SK-N-SH (cell line): ENCODE data around the gene CCDC148. TPM values are rescaled to one million over a fixed set of nuclear protein-coding genes. Genes with fewer than 3 reads are reported as not detected.

Experiments used
- CTCF ChIA-PET: fragments of 300-600, 350-600 bp; formaldehyde crosslinking; extraction: SDS; loops from one replicate; lab custom pipeline; 2021; lab: Yijun Ruan, JAX
- POLR2A ChIA-PET: fragments of 350-600 bp; sonication (Branson Sonifier 250); formaldehyde crosslinking; extraction: SDS; loops from one replicate; lab custom pipeline; 2020; ENCODE audit warnings: antibody characterized with exemption, inconsistent platforms; lab: Yijun Ruan, JAX
- DNase-seq: peaks from one replicate; pipeline ENCODE4 v3.0.0; 2012
- H2AFZ ChIP-seq: fragments of 200-600 bp; sonication (generic); 2 replicates; pipeline ENCODE4 v1.8.1; 2016; ENCODE audit warnings: antibody characterized with exemption, mild to moderate bottlenecking, low read depth
- H3F3A ChIP-seq: fragments of 200-600 bp; sonication (generic); replicated peaks from 2 replicates; pipeline ENCODE3; 2016; ENCODE audit warnings: antibody characterized with exemption, mild to moderate bottlenecking; ENCODE audit not compliant: insufficient read depth
- H3K27ac ChIP-seq, 2 experiments: fragments of 200-500 bp in 1 of 2; fragments of 200-600 bp in 1 of 2; sonication (Bioruptor generic) in 1 of 2; sonication (generic), shearing (Covaris generic) in 1 of 2; 2 replicates each; pipeline versions ENCODE4 v1.5.1 to v1.6.1; 2014 to 2016; ENCODE audit warnings: low read depth in 2 of 2, inconsistent platforms in 1 of 2, low read length in 1 of 2, mild to moderate bottlenecking in 1 of 2, mixed read lengths in 1 of 2
- H3K27me3 ChIP-seq: fragments of 200-600 bp; sonication (generic), shearing (Covaris generic); 2 replicates; pipeline ENCODE4 v1.6.1; 2016; ENCODE audit warnings: mixed run types; ENCODE audit not compliant: insufficient read depth
- H3K36me3 ChIP-seq, 2 experiments: fragments of 200-500 bp in 1 of 2; fragments of 200-600 bp in 1 of 2; sonication (Bioruptor generic) in 1 of 2; sonication (generic) in 1 of 2; replicated peaks in 1 of 2; 2 replicates each; pipeline versions ENCODE3 to v1.5.1; 2014 to 2016; ENCODE audit warnings: low read length in 1 of 2, mild to moderate bottlenecking in 1 of 2; ENCODE audit not compliant: insufficient read depth in 2 of 2, control insufficient read depth in 1 of 2
- H3K4me1 ChIP-seq, 2 experiments: fragments of 200-500 bp in 1 of 2; fragments of 200-600 bp in 1 of 2; sonication (Bioruptor generic) in 1 of 2; sonication (generic), shearing (Covaris generic) in 1 of 2; 2 replicates each; pipeline versions ENCODE4 v1.5.1 to v1.6.1; 2014 to 2016; ENCODE audit warnings: low read depth in 1 of 2, low read length in 1 of 2, mixed run types in 1 of 2; ENCODE audit not compliant: insufficient read depth in 2 of 2, control insufficient read depth in 1 of 2
- H3K4me2 ChIP-seq: fragments of 200-600 bp; sonication (generic), shearing (Covaris generic); 2 replicates; pipeline ENCODE4 v1.6.1; 2017; ENCODE audit warnings: mixed run types
- H3K4me3 ChIP-seq, 2 experiments: fragments of 200-500 bp in 1 of 2; fragments of 200-600 bp in 1 of 2; sonication (Bioruptor generic) in 1 of 2; sonication (generic), shearing (Covaris generic) in 1 of 2; 2 replicates each; pipeline versions ENCODE4 v1.5.1 to v1.8.1; 2014 to 2016; ENCODE audit warnings: low read depth in 2 of 2, inconsistent platforms in 1 of 2, low read length in 1 of 2, mild to moderate bottlenecking in 1 of 2, mixed read lengths in 1 of 2, moderate library complexity in 1 of 2
- H3K79me2 ChIP-seq: fragments of 200-600 bp; sonication (generic); 2 replicates; pipeline ENCODE4 v1.8.1; 2017; ENCODE audit warnings: mild to moderate bottlenecking; ENCODE audit not compliant: insufficient read depth
- H3K9ac ChIP-seq: fragments of 200-600 bp; sonication (generic); 2 replicates; pipeline ENCODE4 v1.6.1; 2017; ENCODE audit warnings: mixed run types
- H3K9me2 ChIP-seq: fragments of 200-600 bp; sonication (generic); 2 replicates; pipeline ENCODE4 v1.6.1; 2017; ENCODE audit warnings: mixed run types
- H3K9me3 ChIP-seq: fragments of 200-600 bp; sonication (generic); 2 replicates; pipeline ENCODE4 v1.6.1; 2017; ENCODE audit warnings: mixed run types, mild to moderate bottlenecking, moderate library complexity
- H4K20me1 ChIP-seq: fragments of 200-600 bp; sonication (generic); 2 replicates; pipeline ENCODE4 v1.6.1; 2017; ENCODE audit warnings: mild to moderate bottlenecking, mixed run types; ENCODE audit not compliant: insufficient read depth
- CHD2 ChIP-seq: fragments of 150-350 bp; IDR thresholded peaks from 2 replicates; pipeline ENCODE4 v1.6.1; 2018; ENCODE audit warnings: low read length; ENCODE audit not compliant: partially characterized antibody
- CTCF ChIP-seq: fragments of 200-600 bp; sonication (generic); IDR thresholded peaks from 2 replicates; pipeline ENCODE4 v1.6.1; 2017; ENCODE audit warnings: antibody characterized with exemption, mild to moderate bottlenecking, moderate library complexity
- FOXJ3 ChIP-seq: sonication (generic); formaldehyde crosslinking; IDR thresholded peaks from 2 replicates; pipeline ENCODE4 v1.5.1; 2020; ENCODE audit warnings: mild to moderate bottlenecking, missing genetic modification reagents
- GABPA ChIP-seq: IDR thresholded peaks from 2 replicates; pipeline ENCODE4 v1.4.0; 2012; ENCODE audit warnings: low read depth, mild to moderate bottlenecking
- GATA2 ChIP-seq: sonication (generic); formaldehyde crosslinking; IDR thresholded peaks from 2 replicates; pipeline ENCODE4 v1.5.0; 2020; ENCODE audit warnings: mild to moderate bottlenecking, missing genetic modification reagents
- JUND ChIP-seq: IDR thresholded peaks from 2 replicates; pipeline ENCODE4 v1.4.0; 2012
- MXI1 ChIP-seq: IDR thresholded peaks from 2 replicates; pipeline ENCODE4 v1.6.1; 2012; ENCODE audit warnings: mild to moderate bottlenecking, low read depth, low read length, improper control_type of control experiment
- NFIC ChIP-seq: IDR thresholded peaks from 2 replicates; pipeline ENCODE4 v1.4.0; 2012; ENCODE audit warnings: borderline replicate concordance
- POLR2AphosphoS5 ChIP-seq: IDR thresholded peaks from 2 replicates; pipeline ENCODE4 v1.6.1; 2012; ENCODE audit warnings: low read depth, low read length
- RFX5 ChIP-seq: IDR thresholded peaks from 2 replicates; pipeline ENCODE4 v1.6.1; 2012; ENCODE audit warnings: mild to moderate bottlenecking, improper control_type of control experiment, low read length
- SIN3A ChIP-seq: IDR thresholded peaks from 2 replicates; pipeline ENCODE4 v1.6.1; 2012; ENCODE audit warnings: low read depth, mild to moderate bottlenecking, low read length, moderate library complexity, borderline replicate concordance
- USF1 ChIP-seq: IDR thresholded peaks from 2 replicates; pipeline ENCODE4 v1.4.0; 2012; ENCODE audit warnings: low read depth, borderline replicate concordance
- WGBS: methylation state at CpG from one replicate; pipeline ENCODE4 v1.1.6; 2017; ENCODE audit warnings: low lambda C conversion rate; 5-methylcytosine and 5-hydroxymethylcytosine counted together
- polyA plus RNA-seq, 3 experiments: library from polyadenylated mRNA; depleted of rRNA; stranded (reverse); fragments of >200 nt; gene quantifications; 2 replicates each; pipeline ENCODE4 v1.2.3, GENCODE V29; 2012
- TF ChIP-seq, protein P1 (sequence below): IDR thresholded peaks from 2 replicates; pipeline ENCODE4 v1.6.1; 2012; ENCODE audit warnings: mild to moderate bottlenecking, low read depth, low read length, moderate library complexity

CCDC148 gene
- polyA plus RNA-seq, 1 of the 3 experiments (the other 2 are of a cell fraction) = 0.18 TPM

DNA sequence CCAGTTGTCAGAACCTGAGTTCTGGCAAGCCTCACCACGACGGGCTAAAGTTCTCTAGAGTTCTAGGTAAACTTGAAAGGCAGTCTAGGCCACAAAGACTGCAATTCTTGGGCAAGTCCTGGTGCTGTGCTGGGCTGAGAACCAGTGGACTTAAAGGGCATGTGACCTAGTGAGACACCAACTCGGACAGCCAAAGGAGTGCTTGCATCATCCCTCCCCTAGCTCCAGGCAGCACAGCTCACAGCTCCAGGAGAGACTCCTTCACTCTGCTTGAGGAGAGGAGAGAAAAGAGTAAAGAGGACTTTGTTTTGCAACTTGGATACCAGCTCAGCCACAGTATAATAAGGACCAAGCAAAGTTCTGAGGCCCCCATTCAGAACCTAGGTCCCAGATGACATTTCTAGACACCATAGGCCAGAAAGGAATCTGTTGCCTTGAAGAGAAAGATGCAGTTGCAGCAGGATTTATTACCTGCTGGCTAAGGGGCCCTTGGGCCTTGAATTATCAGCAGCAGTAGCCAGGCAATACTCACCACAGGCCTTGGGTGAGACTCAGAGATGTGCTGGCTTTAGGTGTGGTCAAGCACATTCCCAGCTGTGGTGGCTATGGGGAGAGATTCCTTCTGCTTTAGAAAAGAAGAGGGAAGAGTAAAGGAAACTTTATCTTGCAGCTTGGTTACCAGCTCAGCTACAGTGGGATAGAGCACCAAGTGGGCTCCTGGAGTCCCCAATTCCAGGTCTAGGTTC, 303.1 kb downstream of the CCDC148 start:
- TF ChIP-seq GATA2 (CRISPR knock-in tag) (no peak), NFIC (no peak), SIN3A (no peak), MXI1 (no peak), JUND (no peak), CHD2 (no peak), RFX5 (no peak), FOXJ3 (CRISPR knock-in tag) (no peak), USF1 (no peak), CTCF (no peak), GABPA (no peak), POLR2AphosphoS5 (no peak)
- TF ChIP-seq, protein P1, sequence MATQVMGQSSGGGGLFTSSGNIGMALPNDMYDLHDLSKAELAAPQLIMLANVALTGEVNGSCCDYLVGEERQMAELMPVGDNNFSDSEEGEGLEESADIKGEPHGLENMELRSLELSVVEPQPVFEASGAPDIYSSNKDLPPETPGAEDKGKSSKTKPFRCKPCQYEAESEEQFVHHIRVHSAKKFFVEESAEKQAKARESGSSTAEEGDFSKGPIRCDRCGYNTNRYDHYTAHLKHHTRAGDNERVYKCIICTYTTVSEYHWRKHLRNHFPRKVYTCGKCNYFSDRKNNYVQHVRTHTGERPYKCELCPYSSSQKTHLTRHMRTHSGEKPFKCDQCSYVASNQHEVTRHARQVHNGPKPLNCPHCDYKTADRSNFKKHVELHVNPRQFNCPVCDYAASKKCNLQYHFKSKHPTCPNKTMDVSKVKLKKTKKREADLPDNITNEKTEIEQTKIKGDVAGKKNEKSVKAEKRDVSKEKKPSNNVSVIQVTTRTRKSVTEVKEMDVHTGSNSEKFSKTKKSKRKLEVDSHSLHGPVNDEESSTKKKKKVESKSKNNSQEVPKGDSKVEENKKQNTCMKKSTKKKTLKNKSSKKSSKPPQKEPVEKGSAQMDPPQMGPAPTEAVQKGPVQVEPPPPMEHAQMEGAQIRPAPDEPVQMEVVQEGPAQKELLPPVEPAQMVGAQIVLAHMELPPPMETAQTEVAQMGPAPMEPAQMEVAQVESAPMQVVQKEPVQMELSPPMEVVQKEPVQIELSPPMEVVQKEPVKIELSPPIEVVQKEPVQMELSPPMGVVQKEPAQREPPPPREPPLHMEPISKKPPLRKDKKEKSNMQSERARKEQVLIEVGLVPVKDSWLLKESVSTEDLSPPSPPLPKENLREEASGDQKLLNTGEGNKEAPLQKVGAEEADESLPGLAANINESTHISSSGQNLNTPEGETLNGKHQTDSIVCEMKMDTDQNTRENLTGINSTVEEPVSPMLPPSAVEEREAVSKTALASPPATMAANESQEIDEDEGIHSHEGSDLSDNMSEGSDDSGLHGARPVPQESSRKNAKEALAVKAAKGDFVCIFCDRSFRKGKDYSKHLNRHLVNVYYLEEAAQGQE = no peak
- H2AFZ ChIP-seq = no peak overlapping the region
- no peaks in the 10 kb centered on the region for H3K79me2 ChIP-seq
- DNase-seq = no peak
- H3K9me3 ChIP-seq = no peaks in the 10 kb centered on the region
- H3K27me3 ChIP-seq = no peaks in the 10 kb centered on the region
- H3K27ac ChIP-seq = no peak overlapping the region
- no peaks in the 10 kb centered on the region for H4K20me1 ChIP-seq
- no peaks in the 10 kb centered on the region for H3F3A ChIP-seq
- H3K4me1 ChIP-seq = no peaks in the 10 kb centered on the region
- CTCF ChIA-PET = interaction anchor here (1.0 to 1.6 kb wide), 2 partner anchors 9 to 592 kb away, joined by 3 read pairs; no protein-coding TSS in a partner anchor
- no peak overlapping the region for H3K9ac ChIP-seq
- H3K36me3 ChIP-seq = no peaks in the 10 kb centered on the region
- POLR2A ChIA-PET = no interaction called here
- H3K4me2 ChIP-seq = no peak overlapping the region
- 13% methylated on average over 3 of the region's 3 CpGs for WGBS
- H3K9me2 ChIP-seq = no peaks in the 10 kb centered on the region
- no peak overlapping the region for H3K4me3 ChIP-seq
